ENCODE data around the gene FHIT. TPM values are rescaled to one million over a fixed set of nuclear protein-coding genes. Genes with fewer than 3 reads are reported as not detected.

FHIT gene
- total RNA-seq, 1 experiment from 2014 or later: 9.8 TPM

DNA sequence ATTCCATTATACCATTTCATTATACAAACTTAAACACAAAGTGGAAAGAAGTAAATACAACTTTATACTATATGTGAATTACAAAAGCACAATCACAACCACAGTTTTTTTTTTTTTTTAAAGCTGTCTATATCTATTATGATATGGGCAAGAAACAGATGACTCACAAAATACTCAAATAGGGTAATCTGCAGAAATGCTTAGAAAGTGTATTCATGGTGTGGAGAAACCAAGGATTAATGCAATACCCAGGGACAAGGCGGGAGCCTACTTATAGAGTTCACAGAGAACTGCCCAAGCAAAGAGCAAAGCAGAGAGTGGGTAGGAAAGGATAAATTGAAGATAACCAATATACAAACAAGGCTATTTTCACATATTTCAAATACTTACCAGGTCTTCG is 332.0 kb downstream of the FHIT start:
- Histone ChIP-seq H3F3A (ENCODE audit: insufficient read depth, low read depth) (no peaks in the 10 kb centered on the region), H3K27ac (no peak overlapping the region), H2AFZ (no peak overlapping the region), H3K9me2 (ENCODE audit: insufficient read depth) (no peaks in the 10 kb centered on the region), H3K4me1 (replicated peaks; ENCODE audit: insufficient read depth) (no peaks in the 10 kb centered on the region), H3K36me3 (ENCODE audit: low read depth) (no peaks in the 10 kb centered on the region), H4K20me1 (ENCODE audit: insufficient read depth) (no peaks in the 10 kb centered on the region), H3K9me3 (ENCODE audit: insufficient read depth, low read depth) (no peaks in the 10 kb centered on the region), H3K79me2 (ENCODE audit: low read depth) (no peaks in the 10 kb centered on the region), H3K4me2 (no peak overlapping the region), H3K27me3 (ENCODE audit: insufficient read depth, low read depth) (no peaks in the 10 kb centered on the region), H3K4me3 (no peak overlapping the region)
- intact Hi-C loops (cut with micrococcal nuclease; ENCODE audit: unreplicated experiment): no loop called here
- no peak for DNase-seq
- ChIA-PET CTCF (no interaction called here), POLR2A (ENCODE audit: unreplicated experiment) (no interaction called here)
- no TSS peak for BruUV-seq (replicated peaks)
- TF ChIP-seq, protein P1, sequence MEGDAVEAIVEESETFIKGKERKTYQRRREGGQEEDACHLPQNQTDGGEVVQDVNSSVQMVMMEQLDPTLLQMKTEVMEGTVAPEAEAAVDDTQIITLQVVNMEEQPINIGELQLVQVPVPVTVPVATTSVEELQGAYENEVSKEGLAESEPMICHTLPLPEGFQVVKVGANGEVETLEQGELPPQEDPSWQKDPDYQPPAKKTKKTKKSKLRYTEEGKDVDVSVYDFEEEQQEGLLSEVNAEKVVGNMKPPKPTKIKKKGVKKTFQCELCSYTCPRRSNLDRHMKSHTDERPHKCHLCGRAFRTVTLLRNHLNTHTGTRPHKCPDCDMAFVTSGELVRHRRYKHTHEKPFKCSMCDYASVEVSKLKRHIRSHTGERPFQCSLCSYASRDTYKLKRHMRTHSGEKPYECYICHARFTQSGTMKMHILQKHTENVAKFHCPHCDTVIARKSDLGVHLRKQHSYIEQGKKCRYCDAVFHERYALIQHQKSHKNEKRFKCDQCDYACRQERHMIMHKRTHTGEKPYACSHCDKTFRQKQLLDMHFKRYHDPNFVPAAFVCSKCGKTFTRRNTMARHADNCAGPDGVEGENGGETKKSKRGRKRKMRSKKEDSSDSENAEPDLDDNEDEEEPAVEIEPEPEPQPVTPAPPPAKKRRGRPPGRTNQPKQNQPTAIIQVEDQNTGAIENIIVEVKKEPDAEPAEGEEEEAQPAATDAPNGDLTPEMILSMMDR (conservative IDR thresholded peaks at IDR 0.05): no peak
- no peak for TF ChIP-seq EZH2 (IDR thresholded peaks at IDR 0.05; ENCODE audit: low read depth)

DNA sequence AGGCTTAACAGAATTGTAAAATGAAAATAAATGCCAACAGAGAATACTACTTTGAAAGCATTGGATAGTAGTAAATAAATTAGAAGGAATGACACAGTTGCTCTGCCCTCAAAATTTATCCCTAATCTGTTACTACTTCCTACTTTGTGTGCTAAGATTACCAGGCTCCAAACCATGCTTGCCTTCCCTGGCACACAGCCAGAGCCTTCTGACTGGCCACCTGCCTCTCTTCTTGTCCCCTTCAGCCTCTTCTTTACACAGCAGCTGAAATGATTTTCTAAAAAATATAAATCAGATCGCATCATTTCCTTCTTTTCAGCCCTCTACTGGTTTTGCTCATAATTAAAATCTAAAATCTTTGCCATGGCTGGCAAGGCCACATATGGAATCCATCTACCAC is 334.1 kb downstream of the FHIT start:
- Histone ChIP-seq H3K36me3 (ENCODE audit: low read depth) (no peaks in the 10 kb centered on the region), H3K4me2 (no peak overlapping the region), H4K20me1 (ENCODE audit: insufficient read depth) (no peaks in the 10 kb centered on the region), H3K4me1 (replicated peaks; ENCODE audit: insufficient read depth) (no peaks in the 10 kb centered on the region), H3K4me3 (no peak overlapping the region), H3K9me2 (ENCODE audit: insufficient read depth) (no peaks in the 10 kb centered on the region), H3K27ac (no peak overlapping the region), H2AFZ (no peak overlapping the region), H3F3A (ENCODE audit: insufficient read depth, low read depth) (no peaks in the 10 kb centered on the region), H3K27me3 (ENCODE audit: insufficient read depth, low read depth) (no peaks in the 10 kb centered on the region), H3K9me3 (ENCODE audit: insufficient read depth, low read depth) (no peaks in the 10 kb centered on the region), H3K79me2 (ENCODE audit: low read depth) (no peaks in the 10 kb centered on the region)
- ChIA-PET POLR2A (ENCODE audit: unreplicated experiment) (no interaction called here), CTCF (no interaction called here)
- no peak for DNase-seq
- intact Hi-C loops (cut with micrococcal nuclease; ENCODE audit: unreplicated experiment): no loop called here
- BruUV-seq (replicated peaks): no TSS peak
- no peak for TF ChIP-seq EZH2 (IDR thresholded peaks at IDR 0.05; ENCODE audit: low read depth)
- TF ChIP-seq, protein P1 (conservative IDR thresholded peaks at IDR 0.05): no peak

DNA sequence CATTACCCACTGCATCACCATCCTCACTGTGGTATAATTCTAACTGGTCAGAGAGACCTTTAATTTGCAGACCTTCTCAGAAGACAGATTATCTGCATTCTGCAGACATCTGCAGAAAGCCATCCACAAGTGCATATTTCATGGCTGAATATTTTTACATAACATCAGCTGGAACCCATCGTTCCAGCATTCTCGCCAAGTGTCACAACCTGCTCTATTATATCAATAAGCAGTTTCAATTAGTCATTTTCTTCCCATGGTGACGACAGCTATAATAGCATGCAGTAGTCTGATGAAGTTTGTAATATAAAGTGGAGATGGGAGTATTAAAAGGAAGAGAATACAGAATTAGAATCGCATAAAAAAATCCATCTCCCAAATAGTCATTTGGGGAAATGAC is 334.7 kb downstream of the FHIT start:
- Histone ChIP-seq H3K27me3 (ENCODE audit: insufficient read depth, low read depth) (no peaks in the 10 kb centered on the region), H3K27ac (no peak overlapping the region), H3K4me1 (replicated peaks; ENCODE audit: insufficient read depth) (no peaks in the 10 kb centered on the region), H3K9me2 (ENCODE audit: insufficient read depth) (no peaks in the 10 kb centered on the region), H3K79me2 (ENCODE audit: low read depth) (no peaks in the 10 kb centered on the region), H3K9me3 (ENCODE audit: insufficient read depth, low read depth) (no peaks in the 10 kb centered on the region), H3K4me2 (no peak overlapping the region), H3F3A (ENCODE audit: insufficient read depth, low read depth) (no peaks in the 10 kb centered on the region), H3K36me3 (ENCODE audit: low read depth) (no peaks in the 10 kb centered on the region), H2AFZ (no peak overlapping the region), H3K4me3 (no peak overlapping the region), H4K20me1 (ENCODE audit: insufficient read depth) (no peaks in the 10 kb centered on the region)
- no peak for DNase-seq
- POLR2A ChIA-PET (ENCODE audit: unreplicated experiment): interaction anchor here (0.6 kb wide), 1 partner anchor 455 kb away, joined by 3 read pairs; no protein-coding TSS in a partner anchor
- no TSS peak for BruUV-seq (replicated peaks)
- CTCF ChIA-PET: no interaction called here
- intact Hi-C loops (cut with micrococcal nuclease; ENCODE audit: unreplicated experiment): no loop called here
- no peak for TF ChIP-seq EZH2 (IDR thresholded peaks at IDR 0.05; ENCODE audit: low read depth)

DNA sequence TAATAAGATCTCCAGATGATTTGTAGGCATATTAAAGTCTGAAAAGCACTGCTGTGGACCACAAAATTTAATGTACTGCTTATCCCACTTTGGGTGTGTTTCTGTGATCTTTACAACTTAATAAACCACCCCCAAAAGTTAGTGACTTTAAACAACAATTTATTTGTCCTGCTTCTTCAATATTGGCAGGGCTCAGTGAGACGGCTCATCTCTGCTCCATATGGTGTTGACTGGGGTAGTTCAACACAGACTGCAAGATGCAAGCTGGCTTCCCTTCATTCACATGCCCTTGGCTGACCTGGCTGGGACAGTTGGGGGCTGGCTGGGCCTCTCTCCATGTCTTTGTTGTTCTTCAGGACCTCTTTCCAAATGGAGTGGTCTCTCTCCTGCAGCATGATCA is 337.8 kb downstream of the FHIT start:
- Histone ChIP-seq H3K27me3 (ENCODE audit: insufficient read depth, low read depth) (no peaks in the 10 kb centered on the region), H3K4me1 (replicated peaks; ENCODE audit: insufficient read depth) (no peaks in the 10 kb centered on the region), H3K9me3 (ENCODE audit: insufficient read depth, low read depth) (no peaks in the 10 kb centered on the region), H3K36me3 (ENCODE audit: low read depth) (no peaks in the 10 kb centered on the region), H3K4me3 (no peak overlapping the region), H3K27ac (no peak overlapping the region), H3K9me2 (ENCODE audit: insufficient read depth) (no peaks in the 10 kb centered on the region), H3K79me2 (ENCODE audit: low read depth) (no peaks in the 10 kb centered on the region), H2AFZ (no peak overlapping the region), H3K4me2 (no peak overlapping the region), H3F3A (ENCODE audit: insufficient read depth, low read depth) (no peaks in the 10 kb centered on the region), H4K20me1 (ENCODE audit: insufficient read depth) (no peaks in the 10 kb centered on the region)
- BruUV-seq (replicated peaks): no TSS peak
- ChIA-PET POLR2A (ENCODE audit: unreplicated experiment) (no interaction called here), CTCF (no interaction called here)
- TF ChIP-seq, protein P1 (conservative IDR thresholded peaks at IDR 0.05): no peak
- no peak for TF ChIP-seq EZH2 (IDR thresholded peaks at IDR 0.05; ENCODE audit: low read depth)
- DNase-seq: no peak
- intact Hi-C loops (cut with micrococcal nuclease; ENCODE audit: unreplicated experiment): no loop called here

Data from PC-9 (cell line).